Transverse colon (tissue), 4 donors: ENCODE measurements around the gene CD47.

Source experiments
- EP300 ChIP-seq: sonication (generic); formaldehyde crosslinking; IDR thresholded peaks from one replicate; pipeline ENCODE4 v1.6.1; 2017; ENCODE audit warnings: antibody characterized with exemption, low read depth
- POLR2A ChIP-seq: fragments of 450-650 bp; IDR thresholded peaks from one replicate; pipeline ENCODE4 v1.6.1; 2016; ENCODE audit warnings: antibody characterized with exemption, mild to moderate bottlenecking, moderate library complexity
- POLR2AphosphoS5 ChIP-seq, 3 donors: sonication (generic); formaldehyde crosslinking; IDR thresholded peaks; one replicate each; pipeline ENCODE4 v1.6.1; 2016; ENCODE audit warnings: antibody characterized with exemption in 3 of 3
- TF ChIP-seq, protein P1 (sequence below), 5 experiments: fragments of 200-600 bp in 3 of 5; fragments of 450-650 bp in 2 of 5; sonication (generic) in 3 of 5; IDR thresholded peaks; 1 replicate in 2 of 5; 2 replicates in 3 of 5; pipeline ENCODE4 v1.5.1; 2016 to 2017; ENCODE audit warnings: antibody characterized with exemption in 5 of 5, inconsistent platforms in 3 of 5, mild to moderate bottlenecking in 2 of 5, moderate library complexity in 1 of 5

DNA sequence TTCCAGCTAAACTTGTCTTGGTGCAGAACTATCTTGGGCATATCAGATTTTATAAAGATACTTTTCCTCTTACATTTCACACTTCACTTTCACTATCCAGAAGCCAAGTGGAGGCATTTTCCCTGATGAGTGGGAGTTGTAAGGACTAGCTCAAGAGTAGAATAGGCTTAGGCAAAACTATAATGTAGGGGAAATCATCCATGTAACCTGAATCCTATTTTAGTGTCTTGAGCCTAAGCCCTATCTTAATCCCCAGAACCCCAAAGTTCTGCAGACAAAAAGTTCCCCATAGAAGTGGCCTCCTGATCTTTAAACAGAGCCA is 42.2 kb upstream of the CD47 start:
- TF ChIP-seq, protein P1, sequence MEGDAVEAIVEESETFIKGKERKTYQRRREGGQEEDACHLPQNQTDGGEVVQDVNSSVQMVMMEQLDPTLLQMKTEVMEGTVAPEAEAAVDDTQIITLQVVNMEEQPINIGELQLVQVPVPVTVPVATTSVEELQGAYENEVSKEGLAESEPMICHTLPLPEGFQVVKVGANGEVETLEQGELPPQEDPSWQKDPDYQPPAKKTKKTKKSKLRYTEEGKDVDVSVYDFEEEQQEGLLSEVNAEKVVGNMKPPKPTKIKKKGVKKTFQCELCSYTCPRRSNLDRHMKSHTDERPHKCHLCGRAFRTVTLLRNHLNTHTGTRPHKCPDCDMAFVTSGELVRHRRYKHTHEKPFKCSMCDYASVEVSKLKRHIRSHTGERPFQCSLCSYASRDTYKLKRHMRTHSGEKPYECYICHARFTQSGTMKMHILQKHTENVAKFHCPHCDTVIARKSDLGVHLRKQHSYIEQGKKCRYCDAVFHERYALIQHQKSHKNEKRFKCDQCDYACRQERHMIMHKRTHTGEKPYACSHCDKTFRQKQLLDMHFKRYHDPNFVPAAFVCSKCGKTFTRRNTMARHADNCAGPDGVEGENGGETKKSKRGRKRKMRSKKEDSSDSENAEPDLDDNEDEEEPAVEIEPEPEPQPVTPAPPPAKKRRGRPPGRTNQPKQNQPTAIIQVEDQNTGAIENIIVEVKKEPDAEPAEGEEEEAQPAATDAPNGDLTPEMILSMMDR (IDR thresholded peaks at IDR 0.05), result no peak
- TF ChIP-seq EP300, result no peak
- TF ChIP-seq POLR2A, result no peak
- TF ChIP-seq POLR2AphosphoS5 (IDR thresholded peaks at IDR 0.05), result no peak
